DMS53 (cell line): Measurements from ENCODE around the gene CMC2.

ENCODE experiments used
- DNase-seq: peaks from one replicate; lab custom pipeline; 2025; lab: John Stamatoyannopoulos, UW

The CMC2 gene

GRCh38 chr16:81006813-81007695 is at the start of gene CMC2, which contains the start of gene CENPN:
TSS of gene CMC2 (minus strand) at chr16:81006885. CDS start at chr16:80997394, 9,491 bp downstream.
TSS of gene CENPN (plus strand) at chr16:81007214. CDS start at chr16:81011940, 4,726 bp downstream.
- peak; percentile 97 for DNase-seq

GRCh38 chr16:81053761-81054160 is 47.1 kb upstream of the CMC2 start:
- no peak for DNase-seq

GRCh38 chr16:81042821-81043220 is 36.1 kb upstream of the CMC2 start:
- DNase-seq: no peak

GRCh38 chr16:81041696-81042095 is 35.0 kb upstream of the CMC2 start:
- no peak for DNase-seq

- no peak for DNase-seq
Observed at GRCh38 chr16:81040842-81041241, 34.2 kb upstream of the CMC2 start.

- DNase-seq: no peak
Observed at GRCh38 chr16:81040131-81040530, 33.4 kb upstream of the CMC2 start.

GRCh38 chr16:81036751-81037350 is 30.2 kb upstream of the CMC2 start:
- no peak for DNase-seq

GRCh38 chr16:81035975-81036750 is 29.5 kb upstream of the CMC2 start:
- DNase-seq: peak; percentile 73

GRCh38 chr16:81035398-81035974 is 28.8 kb upstream of the CMC2 start, which contains the start of gene ATMIN:
TSS of gene ATMIN (plus strand) at chr16:81035842. CDS start at chr16:81035871, 29 bp downstream.
- DNase-seq: peak; percentile 93

- no peak for DNase-seq
Observed at GRCh38 chr16:81029930-81030604, 23.4 kb upstream of the CMC2 start.

- DNase-seq: no peak
Observed at GRCh38 chr16:81026429-81026828, 19.7 kb upstream of the CMC2 start.

- no peak for DNase-seq
Observed at GRCh38 chr16:81018496-81018895, 11.8 kb upstream of the CMC2 start.

GRCh38 chr16:81014672-81015071 is 8.0 kb upstream of the CMC2 start:
- no peak for DNase-seq

- DNase-seq: no peak
Observed at GRCh38 chr16:81012974-81013373, 6.3 kb upstream of the CMC2 start.

- DNase-seq: no peak
Observed at GRCh38 chr16:81008505-81008789, 1.8 kb upstream of the CMC2 start.

- DNase-seq: peak; percentile 80
Observed at GRCh38 chr16:81006211-81006812, 373 bp downstream of the CMC2 start.

GRCh38 chr16:81005610-81006161 is 999 bp downstream of the CMC2 start:
- peak; percentile 38 for DNase-seq

GRCh38 chr16:81004646-81005353 is 1.9 kb downstream of the CMC2 start:
- peak; percentile 69 for DNase-seq

GRCh38 chr16:81003610-81004460 is 2.9 kb downstream of the CMC2 start:
- no peak for DNase-seq
